ENCODE measurements around the gene DPH2. TPM values are rescaled to one million over a fixed set of nuclear protein-coding genes. Genes with fewer than 3 reads are reported as not detected.

The DPH2 gene
- total and polyA plus RNA-seq, 2 of the 8 experiments (the other 6 are each of a cell fraction or from before 2014, with no cell fraction given): 64.9 to 92.1 TPM

GRCh38 chr1:43930949-43931275 is 38.9 kb upstream of the DPH2 start:
- no peak overlapping the region for H3K4me3 ChIP-seq (ENCODE audit: extremely low read depth in 1 of 4, insufficient read depth in 2 of 4, low read depth in 3 of 4, low read length in 4 of 4)
- H3K4me2 ChIP-seq (ENCODE audit: insufficient read depth in 1 of 2, low read depth in 2 of 2, low read length in 2 of 2): no peak overlapping the region
- no peak overlapping the region for H3K18ac ChIP-seq (ENCODE audit: extremely low read depth, low read length)
- H4K20me1 ChIP-seq (replicated peaks in 1 of 2; ENCODE audit: control insufficient read depth in 1 of 2, insufficient read depth in 2 of 2, low read length in 2 of 2): no peaks in the 10 kb centered on the region
- H3K27ac ChIP-seq (ENCODE audit: low read depth, low read length): no peak overlapping the region
- peak overlapping the region; percentile 15 for H3K4ac ChIP-seq (replicated peaks; ENCODE audit: insufficient read length, low read depth, low read length)
- ChIA-PET CTCF (ENCODE audit: partially characterized antibody) (interaction anchor here (0.7 to 18.6 kb wide), 48 partner anchors 11 to 387 kb away, joined by 3 to 618 read pairs (median 5); partner anchors contain the start of genes B4GALT2 and IPO13), POLR2A (ENCODE audit: partially characterized antibody) (interaction anchor here (0.7 to 8.0 kb wide), 8 partner anchors 10 to 166 kb away, joined by 3 to 89 read pairs (median 3); partner anchors contain the start of gene IPO13)
- FAIRE-seq (no peak), DNase-seq (ENCODE audit: low read depth in 1 of 2, low spot score in 2 of 2) (no peak)
- peaks cover 0 to 8% (median 4%) of the 10 kb centered on the region in 4 experiments; a peak in 5 of 7 replicates for H3K27me3 ChIP-seq (replicated peaks in 1 of 4; ENCODE audit: control insufficient read depth in 3 of 4, extremely low read depth in 1 of 4, insufficient read depth in 3 of 4, low read length in 3 of 4)
- no peak overlapping the region for H3K14ac ChIP-seq (ENCODE audit: insufficient read length)
- H2BK20ac ChIP-seq (ENCODE audit: low read length): no peak overlapping the region
- peak overlapping the region; percentile 89; the same call in 1 of the 2 replicates for H2BK15ac ChIP-seq (ENCODE audit: low read length)
- no peak overlapping the region for H4K8ac ChIP-seq (ENCODE audit: extremely low read depth, insufficient read depth, low read length)
- H4K91ac ChIP-seq (replicated peaks; ENCODE audit: insufficient read length, low read length): no peak overlapping the region
- no peak overlapping the region for H2BK120ac ChIP-seq (replicated peaks; ENCODE audit: low read depth, low read length)
- no peaks in the 10 kb centered on the region for H3K79me1 ChIP-seq (ENCODE audit: low read depth, low read length)
- H3K23me2 ChIP-seq (ENCODE audit: low read depth, low read length): peaks cover 9% of the 10 kb centered on the region; the same call in 1 of the 2 replicates
- no peak overlapping the region for H4K5ac ChIP-seq (ENCODE audit: insufficient read length, low read depth, low read length)
- no peak overlapping the region for H2AFZ ChIP-seq (ENCODE audit: low read length)
- no peak overlapping the region for H3K56ac ChIP-seq (replicated peaks; ENCODE audit: insufficient read length, low read depth, low read length)
- no peak overlapping the region for H3K23ac ChIP-seq (ENCODE audit: insufficient read length)
- WGBS, 2 experiments (ENCODE audit: extremely low coverage in 1 of 2, insufficient coverage in 1 of 2, insufficient read length in 1 of 2, insufficient replicate concordance in 2 of 2, low coverage in 1 of 2, low lambda C conversion rate in 2 of 2, missing lambda C conversion rate in 1 of 2): 92% methylated on average over 4 of the region's 4 CpGs; no CpG with 5 or more reads in 1 of the 2 experiments
- no peak overlapping the region for H2AK5ac ChIP-seq (ENCODE audit: low read depth, low read length)
- H3K79me2 ChIP-seq (ENCODE audit: control insufficient read depth in 1 of 2, insufficient read depth in 2 of 2, low read length in 2 of 2): no peaks in the 10 kb centered on the region
- H3K9ac ChIP-seq (replicated peaks in 1 of 4; ENCODE audit: extremely low read depth in 1 of 4, low read depth in 3 of 4, low read length in 3 of 4): no peak overlapping the region
- H3K9me3 ChIP-seq (ENCODE audit: insufficient read depth in 2 of 2, low read depth in 1 of 2, low read length in 1 of 2): no peaks in the 10 kb centered on the region
- H3K36me3 ChIP-seq (ENCODE audit: control insufficient read depth in 2 of 4, insufficient read depth in 4 of 4, low read length in 3 of 4): no peaks in the 10 kb centered on the region
- no peak overlapping the region for H2BK5ac ChIP-seq (ENCODE audit: low read depth, low read length)
- H3K4me1 ChIP-seq (replicated peaks in 1 of 4; ENCODE audit: control insufficient read depth in 3 of 4, insufficient read depth in 4 of 4, low read length in 3 of 4): peaks cover 11 to 28% (median 21%) of the 10 kb centered on the region in 4 experiments
- 0 out of 2 replicates have a peak overlapping the region, but pooled peaks have one; percentile 1 for H2BK12ac ChIP-seq (ENCODE audit: low read depth, low read length)
- no peak for TF ChIP-seq CEBPB (IDR thresholded peaks at IDR 0.05; ENCODE audit: low read depth, low read length)
- no peak for TF ChIP-seq FOSL1 (IDR thresholded peaks at IDR 0.05; ENCODE audit: insufficient read depth, low read depth, low read length)
- no peak for TF ChIP-seq CTBP2 (IDR thresholded peaks at IDR 0.05; ENCODE audit: borderline replicate concordance, insufficient read depth, insufficient read length, low read length)
- TF ChIP-seq JUN (IDR thresholded peaks at IDR 0.05; ENCODE audit: low read depth, low read length): no peak
- no peak for TF ChIP-seq CHD2 (IDR thresholded peaks at IDR 0.05; ENCODE audit: low read length)
- TF ChIP-seq KDM4A (IDR thresholded peaks at IDR 0.05; ENCODE audit: low read depth, low read length, severe bottlenecking): no peak
- no peak for TF ChIP-seq NANOG (IDR thresholded peaks at IDR 0.05; ENCODE audit: insufficient read depth, low read depth, low read length, poor library complexity, severe bottlenecking)
- TF ChIP-seq, protein P1, sequence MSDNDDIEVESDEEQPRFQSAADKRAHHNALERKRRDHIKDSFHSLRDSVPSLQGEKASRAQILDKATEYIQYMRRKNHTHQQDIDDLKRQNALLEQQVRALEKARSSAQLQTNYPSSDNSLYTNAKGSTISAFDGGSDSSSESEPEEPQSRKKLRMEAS (IDR thresholded peaks at IDR 0.05): no peak
- no peak for TF ChIP-seq ATF3 (IDR thresholded peaks at IDR 0.05; ENCODE audit: insufficient read depth, low read depth, low read length)
- no peak for TF ChIP-seq CBX5 (IDR thresholded peaks at IDR 0.05; ENCODE audit: low read depth, low read length)
- TF ChIP-seq BRCA1 (IDR thresholded peaks at IDR 0.05; ENCODE audit: low read depth, low read length): no peak
- no peak for TF ChIP-seq SP4 (IDR thresholded peaks at IDR 0.05; ENCODE audit: low read length)

All from H1 (cell line).